GM21360 (cell line): ENCODE data around the gene TGM1.

Source experiments
- ATAC-seq: cut with Tn5 transposase; IDR thresholded peaks from one replicate; pipeline ENCODE4 v1.9.1; 2021; ENCODE audit warnings: mild to moderate bottlenecking, moderate library complexity; ENCODE audit not compliant: unreplicated experiment

TGM1 gene

DNA sequence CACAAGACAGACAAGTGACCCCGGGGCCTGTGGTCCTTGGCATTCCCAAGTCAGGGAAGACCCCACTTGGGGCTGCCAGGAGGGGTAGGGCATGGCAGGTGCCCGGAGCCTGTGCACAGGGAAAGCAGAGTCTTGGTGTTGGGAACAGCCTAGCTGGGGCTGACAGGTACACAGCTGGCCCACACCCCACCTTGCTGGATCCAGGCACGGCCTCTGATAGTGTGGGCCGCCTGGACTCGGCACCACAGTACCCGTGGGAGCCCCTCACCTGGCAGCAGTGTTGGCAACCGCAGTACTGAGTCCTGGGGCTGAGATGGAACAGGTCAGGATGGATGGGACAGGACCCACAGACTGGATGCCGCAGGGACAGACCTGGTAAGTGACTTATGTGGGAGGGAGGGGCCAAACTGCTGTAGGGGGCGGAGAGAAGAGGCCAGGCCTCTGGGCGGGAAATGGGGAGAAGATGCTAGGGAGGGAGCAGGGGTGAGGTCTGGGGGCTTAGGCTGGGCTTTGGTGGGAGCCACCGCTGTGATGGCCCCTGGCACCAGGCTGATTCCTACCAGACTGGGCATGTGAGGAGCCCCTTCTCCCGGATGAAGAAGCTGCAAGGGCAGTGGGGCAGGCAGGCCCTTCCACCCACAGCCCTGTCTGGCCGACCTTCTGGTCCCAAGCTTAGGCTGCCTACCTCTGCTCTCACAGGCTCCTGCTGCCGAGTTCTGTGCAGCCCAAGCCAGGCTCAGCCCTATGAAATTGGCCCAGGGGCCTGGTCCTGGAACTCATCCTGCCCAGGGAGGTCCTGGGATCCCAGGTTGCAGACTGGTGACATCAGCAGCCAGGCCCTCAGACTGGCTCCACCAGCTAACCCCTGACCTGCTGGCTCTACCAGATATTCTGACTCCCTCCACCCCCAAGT, at the start of gene TGM1:
TSS of gene TGM1 (minus strand) at position 357 of the 913 bp plus-strand sequence. CDS start 825 bp downstream, outside the sequence.
- no peak for ATAC-seq

DNA sequence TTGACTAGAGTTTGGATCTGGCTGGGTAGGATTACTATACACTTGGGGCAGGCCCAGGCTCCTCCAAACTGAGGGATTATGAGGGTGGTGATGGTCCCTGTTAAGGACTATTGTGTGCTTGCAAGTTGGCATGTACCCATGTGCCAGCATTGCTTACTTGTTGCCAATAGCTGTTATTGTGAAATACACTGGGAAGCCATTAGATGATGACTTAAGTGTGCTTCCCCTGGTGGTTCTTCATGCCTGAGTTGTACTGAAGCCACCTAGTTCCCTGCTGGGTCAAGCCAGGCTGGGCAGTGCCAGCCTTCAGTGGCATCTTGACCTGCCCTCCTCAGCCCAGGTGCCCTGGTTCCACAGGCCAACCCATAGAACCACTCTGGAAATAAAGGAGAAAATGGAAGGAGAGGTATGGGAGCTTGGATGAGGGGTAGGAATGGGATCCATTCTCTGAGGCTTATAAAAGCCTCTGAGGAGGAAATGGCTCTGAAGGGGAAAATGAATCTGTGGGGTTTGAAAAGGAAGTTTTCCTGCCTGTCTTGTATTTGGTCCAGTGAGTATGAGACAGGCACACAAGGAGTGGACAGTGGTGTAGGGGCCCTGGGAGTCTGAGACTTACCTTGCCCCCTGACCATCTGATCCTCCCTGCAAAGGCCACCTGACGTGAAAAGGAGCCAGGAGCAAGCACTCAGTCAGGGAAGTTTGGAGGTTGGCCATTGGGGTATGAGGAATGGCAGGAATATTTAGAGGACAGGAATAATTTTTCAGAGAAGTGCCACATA, 49.0 kb upstream of the TGM1 start:
- ATAC-seq: no peak

DNA sequence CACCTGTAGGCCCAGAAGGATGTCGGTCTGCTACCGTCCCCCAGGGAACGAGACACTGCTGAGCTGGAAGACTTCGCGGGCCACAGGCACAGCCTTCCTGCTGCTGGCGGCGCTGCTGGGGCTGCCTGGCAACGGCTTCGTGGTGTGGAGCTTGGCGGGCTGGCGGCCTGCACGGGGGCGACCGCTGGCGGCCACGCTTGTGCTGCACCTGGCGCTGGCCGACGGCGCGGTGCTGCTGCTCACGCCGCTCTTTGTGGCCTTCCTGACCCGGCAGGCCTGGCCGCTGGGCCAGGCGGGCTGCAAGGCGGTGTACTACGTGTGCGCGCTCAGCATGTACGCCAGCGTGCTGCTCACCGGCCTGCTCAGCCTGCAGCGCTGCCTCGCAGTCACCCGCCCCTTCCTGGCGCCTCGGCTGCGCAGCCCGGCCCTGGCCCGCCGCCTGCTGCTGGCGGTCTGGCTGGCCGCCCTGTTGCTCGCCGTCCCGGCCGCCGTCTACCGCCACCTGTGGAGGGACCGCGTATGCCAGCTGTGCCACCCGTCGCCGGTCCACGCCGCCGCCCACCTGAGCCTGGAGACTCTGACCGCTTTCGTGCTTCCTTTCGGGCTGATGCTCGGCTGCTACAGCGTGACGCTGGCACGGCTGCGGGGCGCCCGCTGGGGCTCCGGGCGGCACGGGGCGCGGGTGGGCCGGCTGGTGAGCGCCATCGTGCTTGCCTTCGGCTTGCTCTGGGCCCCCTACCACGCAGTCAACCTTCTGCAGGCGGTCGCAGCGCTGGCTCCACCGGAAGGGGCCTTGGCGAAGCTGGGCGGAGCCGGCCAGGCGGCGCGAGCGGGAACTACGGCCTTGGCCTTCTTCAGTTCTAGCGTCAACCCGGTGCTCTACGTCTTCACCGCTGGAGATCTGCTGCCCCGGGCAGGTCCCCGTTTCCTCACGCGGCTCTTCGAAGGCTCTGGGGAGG, 47.9 kb upstream of the TGM1 start, which contains the start of gene LTB4R:
TSS of gene LTB4R (plus strand) at position 857 of the 959 bp plus-strand sequence. CDS start 4,150 bp downstream, outside the sequence.
- no peak for ATAC-seq

- ATAC-seq: no peak
These were observed 47.3 kb upstream of the TGM1 start for GRCh38 chr14:24310265-24310645.

- no peak for ATAC-seq
These were observed 46.7 kb upstream of the TGM1 start, which contains the start of gene LTB4R2 for GRCh38 chr14:24309538-24310264. TSS of gene LTB4R2 (plus strand) at chr14:24310140. CDS start at chr14:24310665, 525 bp downstream.

GRCh38 chr14:24308342-24309124, 45.6 kb upstream of the TGM1 start:
- no peak for ATAC-seq

- peak; percentile 46 for ATAC-seq
These were observed 44.8 kb upstream of the TGM1 start, which contains the start of gene CIDEB for GRCh38 chr14:24307575-24308341. TSS of gene CIDEB (minus strand) at chr14:24307977. CDS start at chr14:24307858, 119 bp downstream.

DNA sequence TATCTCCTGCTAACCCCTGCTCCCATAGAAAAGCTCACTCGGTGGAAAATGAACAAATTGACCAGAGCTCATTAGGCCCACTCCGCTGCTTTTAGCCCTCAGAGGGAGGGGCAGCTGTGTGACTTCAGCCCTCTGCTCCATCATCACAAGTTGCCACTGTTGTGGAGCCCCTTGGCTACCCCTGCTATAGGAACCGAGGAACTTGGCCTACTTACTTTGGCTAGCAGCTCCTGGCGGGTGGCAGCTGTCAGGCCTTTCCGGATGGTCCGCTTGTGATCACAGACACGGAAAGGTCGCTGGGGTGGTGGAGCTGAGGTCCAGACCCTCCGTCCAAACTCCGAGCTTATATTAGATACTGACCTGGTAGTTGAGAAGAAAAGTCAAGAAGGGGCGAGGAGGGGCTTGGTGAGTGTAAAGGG, 44.2 kb upstream of the TGM1 start:
- ATAC-seq: no peak

GRCh38 chr14:24304019-24304387, 41.0 kb upstream of the TGM1 start:
- ATAC-seq: no peak

DNA sequence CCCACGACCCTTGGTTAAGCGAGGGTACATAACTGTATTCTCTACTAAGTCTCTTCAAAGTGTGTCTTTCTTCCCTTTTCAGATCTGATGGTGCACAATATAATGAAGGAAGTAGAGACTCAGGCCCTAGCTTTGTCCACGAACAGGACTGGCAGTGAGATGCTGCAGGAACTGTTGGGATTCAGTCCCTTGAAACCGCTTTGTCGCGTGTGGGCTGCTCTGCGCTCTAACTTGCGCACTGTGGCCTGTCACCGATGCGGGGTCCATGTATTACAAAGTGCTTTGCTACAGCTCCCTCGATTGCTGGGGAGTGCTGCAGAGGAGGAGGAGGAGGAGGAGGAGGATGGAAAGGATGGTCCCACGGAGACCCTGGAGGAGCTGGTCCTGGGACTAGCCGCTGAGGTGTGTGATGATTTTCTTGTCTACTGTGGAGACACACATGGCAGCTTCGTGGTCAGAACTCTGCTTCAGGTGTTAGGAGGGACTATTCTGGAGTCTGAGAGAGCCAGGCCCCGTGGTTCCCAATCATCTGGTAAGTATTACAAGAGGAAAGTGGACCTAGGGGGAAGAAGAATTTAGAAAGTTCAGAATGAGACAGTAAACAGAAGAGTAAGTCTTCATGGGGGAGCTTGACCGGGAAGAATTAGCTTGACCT, 37.5 kb upstream of the TGM1 start:
- ATAC-seq: no peak

GRCh38 chr14:24299255-24300191, 36.5 kb upstream of the TGM1 start, which contains the start of the genes DHRS1 and NOP9:
TSS of gene DHRS1 (minus strand) at chr14:24299780. CDS start at chr14:24299106, 674 bp downstream.
TSS of gene NOP9 (plus strand) at chr14:24299850. CDS start at chr14:24299955, 105 bp downstream.
- ATAC-seq: peak; percentile 55

- ATAC-seq: peak; percentile 6
These were observed 35.9 kb upstream of the TGM1 start for GRCh38 chr14:24298892-24299254.

GRCh38 chr14:24297190-24297964, 34.4 kb upstream of the TGM1 start:
- ATAC-seq: peak; percentile 11

GRCh38 chr14:24296341-24297157, 33.6 kb upstream of the TGM1 start:
- peak; percentile 53 for ATAC-seq

- no peak for ATAC-seq
These were observed 30.5 kb upstream of the TGM1 start for GRCh38 chr14:24293525-24293924.
